Left kidney (tissue), 8 donors: ENCODE data around the gene TATDN2. TPM values are rescaled to one million over a fixed set of nuclear protein-coding genes. Genes with fewer than 3 reads are reported as not detected.

Experiments used
- DNase-seq: peaks from one replicate; pipeline ENCODE4 v3.0.0-alpha.2; 2013
- long read RNA-seq, 8 donors: transcript quantifications; one replicate each; lab custom pipeline, GENCODE V29; 2026
- polyA plus RNA-seq: library from polyadenylated mRNA; unstranded; fragments of 120-200 nt; gene quantifications from one replicate; pipeline ENCODE4 v1.2.1, GENCODE V29; 2013; ENCODE audit not compliant: insufficient read length

The TATDN2 gene
- polyA plus RNA-seq: 41.0 TPM
- long read RNA-seq, donor 1, full-length matches to known transcripts: 1 of 6 reads
- long read RNA-seq, donor 1, partial matches to known transcripts: 5 of 6 reads
- long read RNA-seq, donor 1, other reads (novel, unspliced or antisense): 0 of 6 reads
- long read RNA-seq, donor 2, full-length matches to known transcripts: 2 of 2 reads
- long read RNA-seq, donor 2, partial matches to known transcripts: 0 of 2 reads
- long read RNA-seq, donor 2, other reads (novel, unspliced or antisense): 0 of 2 reads
- long read RNA-seq, donor 3, full-length matches to known transcripts: 3 of 3 reads
- long read RNA-seq, donor 3, partial matches to known transcripts: 0 of 3 reads
- long read RNA-seq, donor 3, other reads (novel, unspliced or antisense): 0 of 3 reads
- long read RNA-seq, donor 4: 0 reads
- long read RNA-seq, donor 5, full-length matches to known transcripts: 1 of 6 reads
- long read RNA-seq, donor 5, partial matches to known transcripts: 5 of 6 reads
- long read RNA-seq, donor 5, other reads (novel, unspliced or antisense): 0 of 6 reads
- long read RNA-seq, donor 6, full-length matches to known transcripts: 4 of 4 reads
- long read RNA-seq, donor 6, partial matches to known transcripts: 0 of 4 reads
- long read RNA-seq, donor 6, other reads (novel, unspliced or antisense): 0 of 4 reads
- long read RNA-seq, donor 7, full-length matches to known transcripts: 2 of 7 reads
- long read RNA-seq, donor 7, partial matches to known transcripts: 5 of 7 reads
- long read RNA-seq, donor 7, other reads (novel, unspliced or antisense): 0 of 7 reads
- long read RNA-seq, donor 8, full-length matches to known transcripts: 1 of 1 reads
- long read RNA-seq, donor 8, partial matches to known transcripts: 0 of 1 reads
- long read RNA-seq, donor 8, other reads (novel, unspliced or antisense): 0 of 1 reads

- DNase-seq: peak; percentile 91
These were observed at the start of gene TATDN2 for GRCh38 chr3:10248184-10248983. TATDN2 (plus strand) TSS chr3:10248459; CDS start chr3:10249201, 742 bp downstream.

GRCh38 chr3:10198761-10199649, 49.3 kb upstream of the TATDN2 start:
- DNase-seq: no peak

GRCh38 chr3:10204921-10205320, 43.3 kb upstream of the TATDN2 start:
- no peak for DNase-seq

GRCh38 chr3:10205451-10206165, 42.7 kb upstream of the TATDN2 start:
- DNase-seq: no peak

- no peak for DNase-seq
These were observed 42.1 kb upstream of the TATDN2 start for GRCh38 chr3:10206166-10206511.

- DNase-seq: no peak
These were observed 35.0 kb upstream of the TATDN2 start for GRCh38 chr3:10213156-10213792.

- DNase-seq: no peak
These were observed 32.5 kb upstream of the TATDN2 start for GRCh38 chr3:10215578-10216368.

GRCh38 chr3:10217359-10217758, 30.9 kb upstream of the TATDN2 start:
- DNase-seq: no peak

- DNase-seq: no peak
These were observed 28.5 kb upstream of the TATDN2 start for GRCh38 chr3:10219737-10220136.

- DNase-seq: no peak
These were observed 24.3 kb upstream of the TATDN2 start for GRCh38 chr3:10223676-10224639.

GRCh38 chr3:10224794-10225665, 23.2 kb upstream of the TATDN2 start:
- DNase-seq: peak; percentile 42

- DNase-seq: no peak
These were observed 22.0 kb upstream of the TATDN2 start for GRCh38 chr3:10226293-10226692.

GRCh38 chr3:10228248-10228950, 19.9 kb upstream of the TATDN2 start:
- no peak for DNase-seq

- no peak for DNase-seq
These were observed 18.7 kb upstream of the TATDN2 start for GRCh38 chr3:10229576-10229975.

- DNase-seq: no peak
These were observed 16.1 kb upstream of the TATDN2 start for GRCh38 chr3:10232137-10232536.

GRCh38 chr3:10233988-10234387, 14.3 kb upstream of the TATDN2 start:
- no peak for DNase-seq
